GM19025 (cell line): ENCODE results near the gene ODF4.
"Not testable (repeated sequence)": the region's sequence is repeated elsewhere in the genome, so short reads cannot be mapped to it uniquely, and the experiment has no call there.

ENCODE experiments used
- ATAC-seq: cut with Tn5 transposase; IDR thresholded peaks from one replicate; pipeline ENCODE4 v1.9.1; 2021; ENCODE audit warnings: mild to moderate bottlenecking, low read depth, moderate library complexity; ENCODE audit not compliant: unreplicated experiment

The ODF4 gene

DNA sequence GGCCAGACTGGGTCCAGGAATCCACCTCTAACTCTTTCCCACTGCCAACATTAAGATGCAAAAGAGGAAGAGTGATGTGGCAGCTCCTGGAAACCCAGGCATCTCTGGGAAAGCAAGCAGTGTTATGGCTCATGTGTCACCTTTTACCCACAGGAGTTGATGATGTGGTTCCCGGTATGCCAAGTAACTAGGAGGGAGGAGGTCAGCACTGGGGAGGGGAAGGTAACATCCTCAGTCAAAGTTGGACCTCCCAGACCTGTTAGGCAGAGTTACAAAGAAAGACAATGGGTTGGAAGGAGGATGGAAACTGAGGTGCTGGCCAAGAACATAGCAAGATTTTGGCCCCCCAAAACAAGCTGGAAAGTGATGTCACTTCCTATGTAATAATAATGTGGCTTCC is 25.5 kb downstream of the ODF4 start:
- ATAC-seq = no peak

- no peak for ATAC-seq
Observed at GRCh38 chr17:8366231-8366630, 26.6 kb downstream of the ODF4 start.

- no peak for ATAC-seq
Observed at GRCh38 chr17:8368193-8368592, 28.6 kb downstream of the ODF4 start.

DNA sequence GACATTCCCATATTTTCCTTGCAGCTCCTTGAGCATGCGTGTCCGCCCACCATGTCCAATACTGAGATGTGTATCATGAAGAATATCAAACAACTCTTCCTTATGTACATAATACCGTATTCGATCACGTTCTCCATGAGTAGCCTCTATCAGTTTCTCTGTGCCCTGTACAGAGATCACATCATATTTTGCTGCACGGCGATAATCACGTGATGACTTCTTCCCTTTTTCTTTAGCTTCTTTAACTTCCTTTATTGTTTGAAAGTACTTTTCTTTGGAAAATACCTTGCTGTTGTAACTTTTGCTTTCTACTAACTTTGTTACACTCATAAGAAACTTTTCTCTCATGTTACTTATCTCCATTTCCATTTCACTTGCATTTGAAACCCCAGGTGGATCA is 30.3 kb downstream of the ODF4 start:
- ATAC-seq = no peak

GRCh38 chr17:8371786-8372185 is 32.1 kb downstream of the ODF4 start:
- no peak for ATAC-seq

DNA sequence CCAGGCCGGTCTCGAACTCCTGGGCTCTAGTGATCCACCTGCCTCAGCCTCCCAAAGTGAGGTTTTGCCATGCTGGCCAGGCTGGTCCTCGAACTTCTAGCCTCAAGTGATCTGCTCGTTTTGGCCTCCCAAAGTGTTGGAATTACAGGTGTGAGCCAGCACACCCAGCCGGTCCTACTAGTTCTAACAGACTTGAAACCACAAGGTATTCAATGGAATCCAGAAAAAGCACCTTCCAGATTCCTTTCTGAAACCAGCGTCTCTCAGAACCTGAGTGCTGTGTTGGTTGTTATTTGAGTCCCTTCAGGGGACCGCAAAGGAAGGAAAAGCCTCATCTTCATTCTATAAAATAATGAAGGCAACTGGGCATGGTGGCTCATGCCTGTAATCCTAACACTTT is 32.8 kb downstream of the ODF4 start:
- no peak for ATAC-seq

DNA sequence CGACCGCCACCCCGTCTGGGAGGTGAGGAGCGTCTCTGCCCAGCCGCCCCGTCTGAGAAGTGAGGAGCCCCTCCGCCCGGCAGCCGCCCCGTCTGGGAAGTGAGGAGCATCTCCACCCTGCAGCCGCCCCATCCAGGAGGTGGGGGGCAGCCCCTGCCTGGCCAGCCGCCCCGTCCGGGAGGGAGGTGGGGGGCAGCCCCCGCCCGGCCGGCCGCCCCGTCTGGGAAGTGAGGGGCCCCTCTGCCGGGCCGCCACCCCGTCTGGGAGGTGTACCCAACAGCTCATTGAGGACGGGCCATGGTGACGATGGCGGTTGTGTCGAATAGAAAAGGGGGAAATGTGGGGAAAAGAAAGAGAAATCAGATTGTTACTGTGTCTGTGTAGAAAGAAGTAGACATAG is 34.2 kb downstream of the ODF4 start:
- not testable (repeated sequence) for ATAC-seq

- ATAC-seq = no peak
Observed at GRCh38 chr17:8375738-8376259, 36.2 kb downstream of the ODF4 start.

- peak; percentile 80 for ATAC-seq
Observed at GRCh38 chr17:8376271-8377067, 36.8 kb downstream of the ODF4 start, which contains the start of gene KRABD2. KRABD2 (minus strand) TSS chr17:8376704.

DNA sequence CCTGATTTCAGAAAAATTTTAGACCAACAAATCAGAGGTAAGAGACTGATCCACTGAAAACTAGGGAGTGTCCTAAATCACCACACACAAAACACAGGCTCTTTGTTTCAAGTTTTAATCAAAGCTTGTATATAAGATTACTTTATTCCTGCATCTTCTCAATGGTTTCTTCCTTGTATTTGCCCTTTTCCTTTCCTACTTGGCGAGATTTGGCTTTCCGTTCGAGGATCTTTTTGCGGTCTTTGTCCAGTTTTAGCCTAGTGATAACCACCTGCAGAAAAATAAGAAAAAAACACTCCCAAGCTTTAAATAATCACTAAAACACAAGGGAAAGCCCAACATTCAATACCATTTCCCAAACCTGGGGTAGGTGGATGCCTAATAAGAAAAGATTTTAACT is 37.8 kb downstream of the ODF4 start:
- ATAC-seq = no peak

GRCh38 chr17:8378117-8378516 is 38.5 kb downstream of the ODF4 start:
- not testable (repeated sequence) for ATAC-seq

GRCh38 chr17:8380049-8380448 is 40.4 kb downstream of the ODF4 start:
- no peak for ATAC-seq

DNA sequence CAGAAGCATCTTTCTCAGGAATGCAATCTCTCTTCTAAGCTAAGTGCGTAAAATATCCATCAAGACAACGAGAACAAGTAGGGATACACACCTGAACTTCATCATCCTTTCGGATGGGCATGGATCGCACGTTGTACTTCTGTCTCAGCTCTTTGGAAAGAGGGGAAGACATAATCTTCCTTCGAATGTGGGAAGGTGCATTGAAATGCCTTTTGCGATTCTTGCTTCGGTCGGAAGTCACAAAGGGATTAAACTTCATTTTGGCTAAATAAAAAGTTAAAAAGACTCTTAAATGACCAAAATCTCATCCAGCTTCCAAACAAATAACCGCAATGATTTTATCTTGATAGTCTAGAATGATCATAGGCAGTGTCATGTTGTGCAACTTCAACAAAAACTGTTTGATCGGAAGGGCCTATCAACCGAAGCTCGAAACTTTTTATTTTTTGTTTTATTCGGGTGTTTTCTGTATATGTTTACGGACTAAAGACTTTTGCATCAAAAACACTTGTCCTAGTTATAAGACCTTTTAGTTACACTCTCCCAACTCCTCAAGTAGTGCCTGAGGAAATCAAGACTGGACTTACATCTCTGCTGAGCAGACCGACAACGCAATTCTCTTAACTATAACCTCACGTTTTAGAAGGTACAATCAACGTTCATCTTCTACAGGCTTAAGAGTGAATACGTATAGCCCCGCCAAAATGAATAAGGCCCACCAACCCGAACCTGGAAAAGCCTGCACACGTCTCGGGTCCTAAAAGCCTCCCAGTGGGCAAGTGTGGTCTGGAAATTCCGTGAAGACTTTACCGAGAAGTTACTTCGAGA is 42.6 kb downstream of the ODF4 start:
- no peak for ATAC-seq

- no peak for ATAC-seq
Observed at GRCh38 chr17:8382880-8383142, 43.2 kb downstream of the ODF4 start.

DNA sequence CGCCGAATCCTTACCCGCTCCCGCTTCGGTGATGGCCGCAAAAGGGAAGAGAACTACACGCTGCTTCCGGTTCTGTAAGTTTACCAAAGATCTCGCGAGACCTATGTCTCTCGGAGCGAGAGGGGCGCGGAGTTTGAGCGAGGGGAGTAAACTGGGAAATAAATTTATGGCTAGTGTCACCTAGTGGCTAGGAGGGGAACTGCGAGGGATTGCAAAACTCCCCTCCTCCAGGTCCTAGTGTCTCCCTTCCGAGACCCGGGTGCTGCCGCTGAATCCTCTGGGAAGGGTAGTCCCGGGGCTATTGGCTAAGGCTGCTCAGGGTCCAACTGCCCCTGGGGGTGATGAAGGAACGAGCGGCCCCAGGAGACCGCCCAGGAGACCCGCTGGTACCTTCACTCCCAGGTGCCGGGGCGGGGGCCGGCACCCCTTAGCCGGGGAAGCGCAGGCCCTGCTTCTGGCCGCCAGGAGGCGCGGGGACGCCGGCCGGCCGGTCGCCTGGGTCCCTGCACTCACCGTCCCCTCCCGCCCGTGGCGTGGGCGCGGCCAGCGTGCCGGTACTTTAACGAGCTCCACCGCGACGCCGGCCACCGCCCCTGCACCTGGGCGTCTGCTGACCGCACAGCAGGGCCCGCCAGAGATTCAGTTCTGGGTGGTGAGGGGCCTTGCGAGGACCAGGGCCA is 43.6 kb downstream of the ODF4 start, which contains the start of gene RPL26:
Gene RPL26 (minus strand): TSS at position 51 of the 680 bp plus-strand sequence. CDS start 883 bp downstream, outside the sequence.
- ATAC-seq = peak; percentile 87

DNA sequence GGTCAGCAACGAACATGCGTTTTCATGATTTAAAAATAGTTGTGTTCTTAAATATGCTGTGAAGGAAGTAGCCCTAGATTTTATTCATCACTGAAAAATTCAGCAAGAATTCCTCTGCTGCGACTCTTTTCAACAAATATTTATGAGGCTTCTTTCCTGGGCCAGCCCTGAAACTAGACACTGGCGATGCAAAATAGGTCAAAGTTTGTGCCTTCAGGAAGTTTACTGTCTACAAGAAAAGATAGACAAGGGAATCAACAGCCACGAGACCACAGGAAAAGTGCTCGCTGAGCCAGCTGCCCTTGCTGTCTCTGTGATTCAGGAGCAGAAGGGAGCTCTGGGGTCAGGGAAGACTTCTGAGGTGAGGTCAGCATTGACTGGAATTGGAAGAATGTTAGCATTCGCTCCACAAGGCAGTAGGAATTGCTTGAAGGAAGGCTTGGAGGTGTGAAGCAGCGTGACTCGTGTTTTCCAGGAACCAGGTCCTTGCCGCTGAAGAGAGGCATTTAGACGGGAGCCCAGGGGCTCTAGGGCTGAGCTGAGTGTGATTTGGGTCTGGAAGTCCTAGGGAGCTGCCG is 45.2 kb downstream of the ODF4 start:
- no peak for ATAC-seq

DNA sequence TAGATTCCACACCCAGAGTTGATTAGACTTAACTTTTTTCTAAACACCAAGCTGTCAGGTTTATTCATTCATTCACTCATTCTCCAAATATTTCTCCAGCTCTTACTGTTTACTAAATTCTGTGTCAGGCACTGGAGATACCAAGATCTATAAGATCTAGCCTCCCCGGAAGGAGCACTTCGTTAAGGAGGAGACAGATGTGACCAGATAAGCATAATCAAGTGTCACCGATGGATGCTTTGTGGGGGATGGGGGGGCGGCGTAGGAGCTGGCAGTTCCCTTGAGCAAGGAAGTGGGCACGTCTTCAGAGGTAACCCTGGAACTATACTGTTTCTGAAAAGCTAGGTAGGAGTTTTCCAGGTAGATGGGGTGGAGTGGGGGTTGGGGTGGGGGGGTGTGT is 47.2 kb downstream of the ODF4 start:
- no peak for ATAC-seq

- ATAC-seq = no peak
Observed at GRCh38 chr17:8387914-8388651, 48.4 kb downstream of the ODF4 start.

GRCh38 chr17:8391711-8392110 is 52.1 kb downstream of the ODF4 start:
- no peak for ATAC-seq

DNA sequence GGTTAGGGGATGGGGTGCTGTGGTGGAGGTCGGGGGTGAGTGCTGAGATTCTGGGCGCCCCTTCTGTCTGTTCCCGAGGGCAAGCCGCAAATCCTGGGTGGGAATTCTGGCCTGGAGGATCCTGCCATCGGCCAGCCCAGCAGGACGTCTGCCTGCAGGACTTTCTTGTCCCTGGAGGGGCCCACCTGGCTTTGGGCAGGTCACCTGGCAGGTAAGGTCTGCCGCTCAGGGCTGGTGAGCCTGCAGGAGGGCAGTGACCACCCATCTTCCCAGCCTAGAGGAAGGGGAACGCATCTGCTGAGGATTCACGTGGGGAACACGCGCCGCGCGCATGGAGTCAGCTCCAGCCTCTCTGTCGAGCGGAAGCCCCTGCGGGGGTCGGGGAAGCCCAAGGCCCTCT is 52.6 kb downstream of the ODF4 start:
- no peak for ATAC-seq
